Measurements from ENCODE around the gene CCNJ. TPM values are rescaled to one million over a fixed set of nuclear protein-coding genes. Genes with fewer than 3 reads are reported as not detected.

The CCNJ gene
- total and polyA plus RNA-seq, 2 donors (not counting 1 experiment from before 2014, with no cell fraction given): 5.6 to 5.7 TPM

DNA sequence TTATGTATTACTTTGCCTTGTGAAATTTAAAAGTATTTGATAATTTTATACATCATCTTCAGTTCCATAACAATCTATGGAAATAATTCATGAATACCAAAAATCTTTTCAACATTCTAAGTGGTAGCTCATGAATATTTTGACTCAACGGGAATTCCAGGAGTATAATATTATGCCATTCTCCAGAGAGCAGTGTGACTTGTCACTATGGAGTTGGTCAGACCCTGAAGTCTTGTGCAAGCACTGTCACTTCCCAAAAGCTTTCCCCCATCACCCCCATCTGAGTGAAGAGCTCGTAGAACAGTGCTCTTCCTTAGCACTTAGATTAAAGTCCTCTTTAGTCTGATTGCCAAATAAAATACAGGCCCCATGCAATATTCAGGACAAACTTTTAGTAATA is 29.4 kb upstream of the CCNJ start:
- no peaks in the 10 kb centered on the region for H3K27me3 ChIP-seq (ENCODE audit: control insufficient read depth, insufficient read depth, low read length)
- no peak overlapping the region for H3K4me3 ChIP-seq (replicated peaks in 1 of 4; ENCODE audit: control extremely low read depth in 1 of 4, insufficient read depth in 1 of 4, low read depth in 3 of 4, low read length in 4 of 4)
- H3K36me3 ChIP-seq (ENCODE audit: control insufficient read depth, insufficient read depth, low read length): no peaks in the 10 kb centered on the region
- H3K4me1 ChIP-seq (ENCODE audit: control insufficient read depth, extremely low read depth, insufficient read depth, low read length): no peaks in the 10 kb centered on the region
- TF ChIP-seq CTCF (conservative IDR thresholded peaks at IDR 0.05 in 1 of 2, IDR thresholded peaks at IDR 0.05 in 1 of 2; ENCODE audit: low read depth in 1 of 2, low read length in 2 of 2) (no peak), EZH2 (IDR thresholded peaks at IDR 0.05; ENCODE audit: low read length, missing control alignments) (no peak)
- H3K27ac ChIP-seq (ENCODE audit: insufficient read depth, low read length): no peak overlapping the region
- no peaks in the 10 kb centered on the region for H3K79me2 ChIP-seq (ENCODE audit: control insufficient read depth, insufficient read depth, low read length)
- H3K9me3 ChIP-seq (ENCODE audit: control insufficient read depth, insufficient read depth, low read depth, low read length): no peaks in the 10 kb centered on the region
- no peak for DNase-seq (ENCODE audit: low read depth in 2 of 2)
- no peaks in the 10 kb centered on the region for H4K20me1 ChIP-seq (ENCODE audit: control insufficient read depth, extremely low read depth, insufficient read depth, low read length)
- no peak overlapping the region for H3K4me2 ChIP-seq (ENCODE audit: extremely low read depth, insufficient read depth, low read length)
- no peak overlapping the region for H3K9ac ChIP-seq (ENCODE audit: insufficient read depth, low read length)
- no peak overlapping the region for H2AFZ ChIP-seq (ENCODE audit: low read length)

DNA sequence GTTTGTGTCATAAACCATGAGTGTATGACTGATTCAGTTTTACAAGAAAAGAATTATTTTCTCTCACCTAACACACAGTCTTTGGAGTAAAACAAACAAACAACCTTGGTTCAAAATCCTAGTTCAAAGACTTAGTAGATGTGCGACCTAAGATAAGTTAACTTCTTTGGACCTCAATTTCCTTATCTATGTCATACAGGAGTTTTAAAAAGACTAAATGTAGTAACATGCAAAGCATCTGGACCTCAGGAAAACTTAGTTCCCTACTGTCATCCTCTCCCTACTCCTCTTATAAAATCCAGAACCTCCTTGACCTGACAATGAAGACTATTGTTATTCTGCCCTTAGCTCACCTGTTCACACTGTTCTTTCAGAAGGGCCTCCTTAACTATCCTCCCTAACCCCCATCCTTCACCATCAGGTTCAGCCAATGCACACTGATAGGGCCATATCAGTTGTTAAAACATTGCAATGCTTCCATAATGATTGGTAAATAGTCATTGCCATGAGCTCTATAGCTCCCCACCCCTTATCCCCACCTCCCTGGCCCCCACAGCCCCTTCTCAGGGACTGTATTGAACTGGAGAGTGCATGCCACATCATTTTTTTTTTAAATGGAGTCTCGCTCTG is 28.8 kb upstream of the CCNJ start:
- no peaks in the 10 kb centered on the region for H3K79me2 ChIP-seq (ENCODE audit: control insufficient read depth, insufficient read depth, low read length)
- no peak overlapping the region for H3K27ac ChIP-seq (ENCODE audit: insufficient read depth, low read length)
- H2AFZ ChIP-seq (ENCODE audit: low read length): no peak overlapping the region
- no peaks in the 10 kb centered on the region for H3K36me3 ChIP-seq (ENCODE audit: control insufficient read depth, insufficient read depth, low read length)
- no peaks in the 10 kb centered on the region for H3K27me3 ChIP-seq (ENCODE audit: control insufficient read depth, insufficient read depth, low read length)
- H3K4me2 ChIP-seq (ENCODE audit: extremely low read depth, insufficient read depth, low read length): no peak overlapping the region
- no peaks in the 10 kb centered on the region for H4K20me1 ChIP-seq (ENCODE audit: control insufficient read depth, extremely low read depth, insufficient read depth, low read length)
- H3K9ac ChIP-seq (ENCODE audit: insufficient read depth, low read length): no peak overlapping the region
- DNase-seq (ENCODE audit: low read depth in 2 of 2): no peak
- H3K4me1 ChIP-seq (ENCODE audit: control insufficient read depth, extremely low read depth, insufficient read depth, low read length): no peaks in the 10 kb centered on the region
- no peak for TF ChIP-seq EZH2 (IDR thresholded peaks at IDR 0.05; ENCODE audit: low read length, missing control alignments)
- TF ChIP-seq CTCF (conservative IDR thresholded peaks at IDR 0.05 in 1 of 2, IDR thresholded peaks at IDR 0.05 in 1 of 2; ENCODE audit: low read depth in 1 of 2, low read length in 2 of 2): no peak
- H3K9me3 ChIP-seq (ENCODE audit: control insufficient read depth, insufficient read depth, low read depth, low read length): no peaks in the 10 kb centered on the region
- H3K4me3 ChIP-seq (replicated peaks in 1 of 4; ENCODE audit: control extremely low read depth in 1 of 4, insufficient read depth in 1 of 4, low read depth in 3 of 4, low read length in 4 of 4): no peak overlapping the region

- Histone ChIP-seq H3K4me2 (ENCODE audit: extremely low read depth, insufficient read depth, low read length) (no peak overlapping the region), H3K9ac (ENCODE audit: insufficient read depth, low read length) (no peak overlapping the region), H3K9me3 (ENCODE audit: control insufficient read depth, insufficient read depth, low read depth, low read length) (no peaks in the 10 kb centered on the region), H3K27me3 (ENCODE audit: control insufficient read depth, insufficient read depth, low read length) (no peaks in the 10 kb centered on the region), H2AFZ (ENCODE audit: low read length) (no peak overlapping the region), H3K4me3 (replicated peaks in 1 of 4; ENCODE audit: control extremely low read depth in 1 of 4, insufficient read depth in 1 of 4, low read depth in 3 of 4, low read length in 4 of 4) (no peak overlapping the region), H3K27ac (ENCODE audit: insufficient read depth, low read length) (no peak overlapping the region), H3K4me1 (ENCODE audit: control insufficient read depth, extremely low read depth, insufficient read depth, low read length) (no peaks in the 10 kb centered on the region), H3K36me3 (ENCODE audit: control insufficient read depth, insufficient read depth, low read length) (no peaks in the 10 kb centered on the region), H3K79me2 (ENCODE audit: control insufficient read depth, insufficient read depth, low read length) (no peaks in the 10 kb centered on the region), H4K20me1 (ENCODE audit: control insufficient read depth, extremely low read depth, insufficient read depth, low read length) (no peaks in the 10 kb centered on the region)
- TF ChIP-seq EZH2 (IDR thresholded peaks at IDR 0.05; ENCODE audit: low read length, missing control alignments) (no peak), CTCF (conservative IDR thresholded peaks at IDR 0.05 in 1 of 2, IDR thresholded peaks at IDR 0.05 in 1 of 2; ENCODE audit: low read depth in 1 of 2, low read length in 2 of 2) (peak; percentile 61 to 82)
- peak; percentile 34 to 75 for DNase-seq (ENCODE audit: low read depth in 2 of 2)
Observed at GRCh38 chr10:96017191-96017687, 26.1 kb upstream of the CCNJ start.
